PFSK-1 (cell line): Measurements from ENCODE around the gene FGGY.

Experiments used
- FOXP2 ChIP-seq: optimal IDR thresholded peaks from 2 replicates; pipeline ENCODE3; 2011; ENCODE audit warnings: borderline replicate concordance, control low read depth, inconsistent platforms; ENCODE audit not compliant: insufficient read depth; ENCODE audit errors: extremely low read length, extremely low read depth
- POLR2AphosphoS5 ChIP-seq: IDR thresholded peaks from 2 replicates; pipeline ENCODE4 v1.6.1; 2012; ENCODE audit warnings: low read depth, mild to moderate bottlenecking, control low read depth, low read length, moderate library complexity
- SIN3A ChIP-seq: IDR thresholded peaks from 2 replicates; pipeline ENCODE4 v1.6.1; 2012; ENCODE audit warnings: mild to moderate bottlenecking, low read length, moderate library complexity, borderline replicate concordance; ENCODE audit not compliant: insufficient read depth
- TAF1 ChIP-seq: IDR thresholded peaks from 2 replicates; pipeline ENCODE4 v1.6.1; 2012; ENCODE audit warnings: low read length, control low read depth, borderline replicate concordance; ENCODE audit not compliant: insufficient read depth
- TF ChIP-seq, protein P1 (sequence below), 2 experiments: IDR thresholded peaks; 2 replicates each; pipeline versions ENCODE4 v1.6.1 to v1.8.0; 2011 to 2012; ENCODE audit warnings: low read depth in 2 of 2, low read length in 2 of 2, control low read depth in 1 of 2, inconsistent platforms in 1 of 2, mild to moderate bottlenecking in 1 of 2, moderate library complexity in 1 of 2; ENCODE audit not compliant: insufficient read depth in 1 of 2

DNA sequence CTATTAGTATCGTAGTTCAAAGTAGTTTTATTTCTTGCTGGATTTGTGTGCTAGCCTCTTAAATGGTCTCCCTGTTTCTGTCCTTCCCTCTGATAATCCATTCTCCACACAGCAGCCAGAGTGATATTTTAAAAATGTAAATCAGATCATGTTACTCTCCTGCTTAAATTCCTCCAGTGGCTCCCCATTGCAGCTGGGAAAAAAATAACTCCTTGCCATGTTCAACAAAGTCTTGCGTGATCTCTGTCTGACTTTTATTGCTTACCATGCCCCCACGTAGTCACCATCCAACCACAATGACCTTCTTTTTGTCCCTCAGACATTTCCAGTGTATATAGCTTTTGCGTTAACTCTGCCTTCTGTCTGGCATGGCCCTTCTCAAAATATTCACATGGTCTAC, 178.8 kb downstream of the FGGY start:
- TF ChIP-seq SIN3A (no peak), POLR2AphosphoS5 (no peak), TAF1 (no peak), FOXP2 (no peak)
- TF ChIP-seq, protein P1, sequence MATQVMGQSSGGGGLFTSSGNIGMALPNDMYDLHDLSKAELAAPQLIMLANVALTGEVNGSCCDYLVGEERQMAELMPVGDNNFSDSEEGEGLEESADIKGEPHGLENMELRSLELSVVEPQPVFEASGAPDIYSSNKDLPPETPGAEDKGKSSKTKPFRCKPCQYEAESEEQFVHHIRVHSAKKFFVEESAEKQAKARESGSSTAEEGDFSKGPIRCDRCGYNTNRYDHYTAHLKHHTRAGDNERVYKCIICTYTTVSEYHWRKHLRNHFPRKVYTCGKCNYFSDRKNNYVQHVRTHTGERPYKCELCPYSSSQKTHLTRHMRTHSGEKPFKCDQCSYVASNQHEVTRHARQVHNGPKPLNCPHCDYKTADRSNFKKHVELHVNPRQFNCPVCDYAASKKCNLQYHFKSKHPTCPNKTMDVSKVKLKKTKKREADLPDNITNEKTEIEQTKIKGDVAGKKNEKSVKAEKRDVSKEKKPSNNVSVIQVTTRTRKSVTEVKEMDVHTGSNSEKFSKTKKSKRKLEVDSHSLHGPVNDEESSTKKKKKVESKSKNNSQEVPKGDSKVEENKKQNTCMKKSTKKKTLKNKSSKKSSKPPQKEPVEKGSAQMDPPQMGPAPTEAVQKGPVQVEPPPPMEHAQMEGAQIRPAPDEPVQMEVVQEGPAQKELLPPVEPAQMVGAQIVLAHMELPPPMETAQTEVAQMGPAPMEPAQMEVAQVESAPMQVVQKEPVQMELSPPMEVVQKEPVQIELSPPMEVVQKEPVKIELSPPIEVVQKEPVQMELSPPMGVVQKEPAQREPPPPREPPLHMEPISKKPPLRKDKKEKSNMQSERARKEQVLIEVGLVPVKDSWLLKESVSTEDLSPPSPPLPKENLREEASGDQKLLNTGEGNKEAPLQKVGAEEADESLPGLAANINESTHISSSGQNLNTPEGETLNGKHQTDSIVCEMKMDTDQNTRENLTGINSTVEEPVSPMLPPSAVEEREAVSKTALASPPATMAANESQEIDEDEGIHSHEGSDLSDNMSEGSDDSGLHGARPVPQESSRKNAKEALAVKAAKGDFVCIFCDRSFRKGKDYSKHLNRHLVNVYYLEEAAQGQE (IDR thresholded peaks at IDR 0.05; ENCODE audit: insufficient read depth in 1 of 2, low read depth in 2 of 2, low read length in 2 of 2), result no peak
